ENCODE results near the gene TPGS2. TPM values are rescaled to one million over a fixed set of nuclear protein-coding genes. Genes with fewer than 3 reads are reported as not detected.

The TPGS2 gene
- total and polyA plus RNA-seq, 2 of the 8 experiments (the other 6 are each of a cell fraction or from before 2014, with no cell fraction given), result 151 to 273 TPM

DNA sequence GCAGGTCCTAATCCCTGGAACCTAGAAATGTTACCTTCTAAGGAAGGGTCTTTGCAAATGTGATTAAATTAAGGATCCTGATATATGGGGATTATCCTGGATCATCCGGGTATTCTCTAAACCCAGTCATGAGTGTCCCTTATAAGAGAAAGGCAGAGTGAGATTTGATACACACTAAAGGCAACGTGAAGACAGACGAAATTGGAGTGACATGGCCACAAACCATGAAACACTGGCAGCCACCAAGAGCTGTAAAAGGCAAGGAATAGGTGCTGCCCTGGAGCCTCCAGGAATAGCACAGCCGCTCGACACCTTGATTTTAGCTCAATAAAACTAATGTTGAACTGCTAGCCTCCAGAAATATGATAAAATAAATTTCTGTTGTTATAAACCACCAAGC, 45.0 kb downstream of the TPGS2 start (continued):
- no peak for TF ChIP-seq EGR1 (IDR thresholded peaks at IDR 0.05; ENCODE audit: borderline replicate concordance, low read depth, low read length)
- TF ChIP-seq, protein P1, sequence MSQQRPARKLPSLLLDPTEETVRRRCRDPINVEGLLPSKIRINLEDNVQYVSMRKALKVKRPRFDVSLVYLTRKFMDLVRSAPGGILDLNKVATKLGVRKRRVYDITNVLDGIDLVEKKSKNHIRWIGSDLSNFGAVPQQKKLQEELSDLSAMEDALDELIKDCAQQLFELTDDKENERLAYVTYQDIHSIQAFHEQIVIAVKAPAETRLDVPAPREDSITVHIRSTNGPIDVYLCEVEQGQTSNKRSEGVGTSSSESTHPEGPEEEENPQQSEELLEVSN (IDR thresholded peaks at IDR 0.05), result no peak
- no peak for TF ChIP-seq BCL11A (IDR thresholded peaks at IDR 0.05; ENCODE audit: low read depth in 2 of 2, low read length in 2 of 2)
- TF ChIP-seq SRF (IDR thresholded peaks at IDR 0.05; ENCODE audit: low read depth, low read length), result no peak
- no peak for TF ChIP-seq NRF1 (IDR thresholded peaks at IDR 0.05; ENCODE audit: low read depth, low read length)

All from H1 (cell line).